Measurements from ENCODE around the gene MLX. TPM values are rescaled to one million over a fixed set of nuclear protein-coding genes. Genes with fewer than 3 reads are reported as not detected.
A peak's percentile ranks its signal among the peaks of the same experiment; 100 is the strongest.
"Not testable (repeated sequence)": the region's sequence is repeated elsewhere in the genome, so short reads cannot be mapped to it uniquely, and the experiment has no call there.

The MLX gene
- total RNA-seq, 1 donor from 2014 or later = 26.1 TPM

- peak overlapping the region; percentile 61 for H3K4me3 Mint-ChIP-seq
- peaks cover 13% of the 10 kb centered on the region for H3K4me1 Mint-ChIP-seq
- DNase-seq (ENCODE audit: low spot score in 2 of 2, unreplicated experiment in 2 of 2) = no peak
- peak overlapping the region; percentile 56 for H3K27ac Mint-ChIP-seq
- H3K9me3 Mint-ChIP-seq = no peaks in the 10 kb centered on the region
- peaks cover 2% of the 10 kb centered on the region for H3K36me3 Mint-ChIP-seq
- H3K27me3 Mint-ChIP-seq (ENCODE audit: low read depth) = no peaks in the 10 kb centered on the region
- TF ChIP-seq CTCF (IDR thresholded peaks at IDR 0.05; ENCODE audit: unreplicated experiment) = no peak
Measured at GRCh38 chr17:42548993-42549755, 17.7 kb upstream of the MLX start.

GRCh38 chr17:42552736-42553135, 14.2 kb upstream of the MLX start, which contains the start of gene HSD17B1:
HSD17B1 (plus strand) TSS chr17:42552923; CDS start chr17:42552934, 11 bp downstream.
- not testable (repeated sequence) for H3K36me3 Mint-ChIP-seq; DNase-seq (ENCODE audit: low spot score in 2 of 2, unreplicated experiment in 2 of 2); H3K27me3 Mint-ChIP-seq (ENCODE audit: low read depth); H3K9me3 Mint-ChIP-seq
- Mint-ChIP-seq H3K4me3 (peak within 1 kb of the TSS; percentile 88), H3K27ac (peak within 1 kb of the TSS; percentile 96), H3K4me1 (peaks cover 25% of the 10 kb centered on the region)

- H3K27me3 Mint-ChIP-seq (ENCODE audit: low read depth) = no peaks in the 10 kb centered on the region
- no peak for DNase-seq (ENCODE audit: low spot score in 2 of 2, unreplicated experiment in 2 of 2)
- H3K27ac Mint-ChIP-seq = peak overlapping the region; percentile 71
Measured at GRCh38 chr17:42553161-42553818, 13.6 kb upstream of the MLX start.

GRCh38 chr17:42553866-42554249, 13.0 kb upstream of the MLX start:
- TF ChIP-seq CTCF (IDR thresholded peaks at IDR 0.05; ENCODE audit: unreplicated experiment) = no peak
- peak overlapping the region; percentile 88 for H3K4me3 Mint-ChIP-seq
- no peak for DNase-seq (ENCODE audit: low spot score in 2 of 2, unreplicated experiment in 2 of 2)
- no peaks in the 10 kb centered on the region for H3K9me3 Mint-ChIP-seq
- H3K4me1 Mint-ChIP-seq = peaks cover 22% of the 10 kb centered on the region
- no peaks in the 10 kb centered on the region for H3K36me3 Mint-ChIP-seq
- H3K27me3 Mint-ChIP-seq (ENCODE audit: low read depth) = no peaks in the 10 kb centered on the region
- H3K27ac Mint-ChIP-seq = peak overlapping the region; percentile 96

More at GRCh38 chr17:42553161-42553818, 13.6 kb upstream of the MLX start:
- no peaks in the 10 kb centered on the region for H3K9me3 Mint-ChIP-seq
- TF ChIP-seq CTCF (IDR thresholded peaks at IDR 0.05; ENCODE audit: unreplicated experiment) = no peak
- peak overlapping the region; percentile 88 for H3K4me3 Mint-ChIP-seq
- H3K4me1 Mint-ChIP-seq = peaks cover 25% of the 10 kb centered on the region
- H3K36me3 Mint-ChIP-seq = no peaks in the 10 kb centered on the region

GRCh38 chr17:42554250-42555121, 12.4 kb upstream of the MLX start:
- Mint-ChIP-seq H3K27ac (peak overlapping the region; percentile 96), H3K36me3 (no peaks in the 10 kb centered on the region), H3K27me3 (ENCODE audit: low read depth) (no peaks in the 10 kb centered on the region), H3K4me3 (peak overlapping the region; percentile 88), H3K9me3 (no peaks in the 10 kb centered on the region), H3K4me1 (peaks cover 22% of the 10 kb centered on the region)
- TF ChIP-seq CTCF (IDR thresholded peaks at IDR 0.05; ENCODE audit: unreplicated experiment) = no peak
- DNase-seq (ENCODE audit: low spot score in 2 of 2, unreplicated experiment in 2 of 2) = peak; percentile 72 to 84
